Kidney (tissue), 14 donors: ENCODE results near the gene SGO1. TPM values are rescaled to one million over a fixed set of nuclear protein-coding genes. Genes with fewer than 3 reads are reported as not detected.
A peak's percentile ranks its signal among the peaks of the same experiment; 100 is the strongest.

Experiments used
- DNase-seq, 5 donors: peaks; one replicate each; pipeline ENCODE4 v3.0.0-alpha.2; 2013 to 2020
- FAIRE-seq: peaks from 2 replicates; lab custom pipeline; 2012; peaks lifted over from hg19 to GRCh38; lab: Jason Lieb, UNC
- H3K27ac ChIP-seq, 2 donors: one replicate each; pipeline ENCODE4 v1.7.0; 2013; ENCODE audit warnings: low read depth in 2 of 2, low read length in 2 of 2, inconsistent platforms in 1 of 2
- H3K27me3 ChIP-seq: one replicate; pipeline ENCODE4 v1.7.1; 2013; ENCODE audit warnings: low read length, inconsistent platforms; ENCODE audit not compliant: control insufficient read depth, insufficient read depth
- H3K36me3 ChIP-seq, 3 donors: one replicate each; pipeline versions ENCODE4 v1.7.0 to v1.7.1; 2013; ENCODE audit warnings: low read length in 3 of 3, control low read depth in 1 of 3, inconsistent platforms in 1 of 3; ENCODE audit not compliant: insufficient read depth in 3 of 3, control insufficient read depth in 2 of 3
- H3K4me1 ChIP-seq, 3 donors: one replicate each; pipeline versions ENCODE4 v1.7.0 to v1.7.1; 2013; ENCODE audit warnings: low read length in 3 of 3, inconsistent platforms in 1 of 3, low read depth in 1 of 3; ENCODE audit not compliant: control insufficient read depth in 2 of 3, insufficient read depth in 2 of 3
- H3K4me3 ChIP-seq, 3 donors: one replicate each; pipeline versions ENCODE4 v1.7.0 to v1.8.1; 2013; ENCODE audit warnings: low read length in 3 of 3, control low read depth in 1 of 3, inconsistent platforms in 1 of 3
- H3K9ac ChIP-seq, 3 donors: one replicate each; pipeline versions ENCODE4 v1.7.0 to v1.7.1; 2013; ENCODE audit warnings: low read length in 3 of 3, control low read depth in 1 of 3, inconsistent platforms in 1 of 3
- H3K9me3 ChIP-seq, 3 donors: one replicate each; pipeline versions ENCODE4 v1.7.0 to v1.7.1; 2013; ENCODE audit warnings: low read length in 3 of 3, control low read depth in 1 of 3, inconsistent platforms in 1 of 3; ENCODE audit not compliant: control insufficient read depth in 2 of 3, insufficient read depth in 1 of 3
- intact Hi-C: fragments of 100-400 bp; cut with DNase I; formaldehyde crosslinking; loops from one replicate; pipeline ENCODE4 v1.11.1; 2022
- polyA plus RNA-seq: library from polyadenylated mRNA; stranded (reverse); fragments of 350-450 nt; fragmentation: Illumina TruSeq; extraction: RNeasy Lipid Tissue Mini Kit (QIAGEN cat#74804); gene quantifications from one replicate; pipeline ENCODE4 v1.2.3, GENCODE V29; 2014; ENCODE audit warnings: low read depth, low replicate concordance; ENCODE audit not compliant: insufficient read depth
- total RNA-seq: library from RNA; stranded (reverse); fragmentation: NEBNext Ultra II Directional; extraction: Animal tissue kit (Norgen Biotek cat#: 25700); gene quantifications from one replicate; pipeline ENCODE4 v1.2.1, GENCODE V29; 2021
- TF ChIP-seq, protein P1 (sequence below): IDR thresholded peaks from 3 replicates; pipeline ENCODE4 v1.5.1; 2012; ENCODE audit warnings: mild to moderate bottlenecking, moderate library complexity, borderline replicate concordance; ENCODE audit not compliant: insufficient read depth; ENCODE audit errors: extremely low read depth
- donor health status: control.
- donor health status: control.
- donor health status: control.
- donor health status: control.
- donor health status: control.
- donor health status: DM: yes; HTN: yes; CAD: no.
- donor health status: Normal renal cell carcinoma (clear cell type).

SGO1 gene
- total and polyA plus RNA-seq, 2 donors from 2014 or later = 0.37 to 0.72 TPM

DNA sequence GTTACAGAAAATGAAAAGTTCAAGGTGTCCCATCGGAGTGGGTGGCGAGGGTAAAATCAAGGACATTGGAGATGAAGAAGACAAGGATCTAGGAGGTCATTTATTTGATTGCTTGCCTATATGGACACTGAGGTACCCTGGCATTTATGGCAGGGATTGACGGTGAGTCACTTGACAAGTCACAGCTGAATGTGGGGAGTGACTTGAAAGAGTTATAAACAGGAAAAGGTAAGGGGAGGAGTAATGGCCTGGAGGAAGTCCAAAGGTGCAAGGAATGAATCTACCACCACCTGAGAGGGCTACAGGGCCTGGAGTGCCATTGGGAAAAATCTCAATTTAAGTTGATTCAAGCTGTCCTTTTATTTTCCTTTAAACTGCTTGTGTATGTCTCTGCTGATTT, 11.8 kb upstream of the SGO1 start:
- TF ChIP-seq, protein P1, sequence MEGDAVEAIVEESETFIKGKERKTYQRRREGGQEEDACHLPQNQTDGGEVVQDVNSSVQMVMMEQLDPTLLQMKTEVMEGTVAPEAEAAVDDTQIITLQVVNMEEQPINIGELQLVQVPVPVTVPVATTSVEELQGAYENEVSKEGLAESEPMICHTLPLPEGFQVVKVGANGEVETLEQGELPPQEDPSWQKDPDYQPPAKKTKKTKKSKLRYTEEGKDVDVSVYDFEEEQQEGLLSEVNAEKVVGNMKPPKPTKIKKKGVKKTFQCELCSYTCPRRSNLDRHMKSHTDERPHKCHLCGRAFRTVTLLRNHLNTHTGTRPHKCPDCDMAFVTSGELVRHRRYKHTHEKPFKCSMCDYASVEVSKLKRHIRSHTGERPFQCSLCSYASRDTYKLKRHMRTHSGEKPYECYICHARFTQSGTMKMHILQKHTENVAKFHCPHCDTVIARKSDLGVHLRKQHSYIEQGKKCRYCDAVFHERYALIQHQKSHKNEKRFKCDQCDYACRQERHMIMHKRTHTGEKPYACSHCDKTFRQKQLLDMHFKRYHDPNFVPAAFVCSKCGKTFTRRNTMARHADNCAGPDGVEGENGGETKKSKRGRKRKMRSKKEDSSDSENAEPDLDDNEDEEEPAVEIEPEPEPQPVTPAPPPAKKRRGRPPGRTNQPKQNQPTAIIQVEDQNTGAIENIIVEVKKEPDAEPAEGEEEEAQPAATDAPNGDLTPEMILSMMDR = no peak
- H3K36me3 ChIP-seq = no peaks in the 10 kb centered on the region
- no peak for FAIRE-seq

DNA sequence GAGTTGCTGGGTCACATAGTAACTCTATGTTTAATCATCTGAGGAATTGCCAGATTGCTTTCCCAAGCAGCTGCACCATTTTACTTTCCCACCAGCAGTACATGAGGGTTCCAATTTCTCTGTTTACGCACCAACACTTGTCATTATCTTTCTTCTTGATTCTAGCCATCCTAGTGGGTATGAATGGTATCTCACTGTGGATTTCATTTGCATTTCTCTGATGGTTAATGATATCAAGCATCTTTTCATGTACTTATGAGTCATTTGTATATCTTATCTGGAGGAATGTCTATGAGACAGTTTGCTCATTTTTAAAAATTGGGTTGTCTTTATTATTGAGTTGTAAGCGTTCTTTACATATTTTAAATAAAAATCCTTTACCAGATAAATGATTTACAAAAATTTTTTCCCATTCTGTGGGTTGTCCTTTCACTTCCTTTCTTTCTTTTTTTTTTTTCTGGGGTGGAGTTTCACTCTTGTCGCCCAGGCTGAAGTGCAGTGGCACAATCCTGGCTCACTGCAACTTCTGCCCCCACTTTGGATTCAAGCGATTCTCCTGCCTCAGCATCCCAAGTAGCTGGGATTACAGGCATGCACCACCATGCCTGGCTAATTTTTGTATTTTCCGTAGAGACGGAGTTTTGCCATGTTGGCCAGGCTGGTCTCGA, 8.9 kb upstream of the SGO1 start:
- Histone ChIP-seq H3K9me3 (no peaks in the 10 kb centered on the region), H3K27me3 (no peaks in the 10 kb centered on the region), H3K36me3 (no peaks in the 10 kb centered on the region), H3K9ac (no peak overlapping the region), H3K4me1 (no peaks in the 10 kb centered on the region), H3K27ac (no peak overlapping the region), H3K4me3 (no peak overlapping the region)
- TF ChIP-seq, protein P1 = no peak
- FAIRE-seq (no peak), DNase-seq (no peak)
- intact Hi-C loops = no loop called here

More for the DNA sequence above, 11.8 kb upstream of the SGO1 start:
- H3K4me1 ChIP-seq = no peaks in the 10 kb centered on the region
- H3K9me3 ChIP-seq = no peaks in the 10 kb centered on the region
- intact Hi-C loops = no loop called here
- no peaks in the 10 kb centered on the region for H3K27me3 ChIP-seq
- H3K4me3 ChIP-seq = no peak overlapping the region
- no peak overlapping the region for H3K27ac ChIP-seq
- no peak overlapping the region for H3K9ac ChIP-seq
- DNase-seq = no peak

DNA sequence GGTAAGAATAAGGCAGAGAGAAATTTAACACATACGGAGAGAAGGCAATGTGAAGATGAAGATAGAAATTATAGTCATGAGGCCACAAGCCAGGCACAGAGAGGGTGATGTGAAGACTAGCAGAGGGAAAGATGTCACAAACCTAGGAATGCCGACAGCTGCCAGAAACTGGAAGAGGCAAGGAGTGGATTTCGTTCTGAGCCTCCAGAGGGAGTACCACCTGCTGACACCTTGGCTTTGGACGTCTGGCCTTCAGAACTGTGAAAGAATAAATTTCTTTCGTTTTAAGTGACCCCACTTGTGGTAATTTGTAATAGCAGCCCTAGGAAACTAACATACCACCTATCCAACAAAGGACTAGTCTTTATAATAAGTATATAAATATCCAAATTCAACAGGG, 5.0 kb upstream of the SGO1 start:
- TF ChIP-seq, protein P1 = no peak
- Histone ChIP-seq H3K9me3 (no peaks in the 10 kb centered on the region), H3K27ac (no peak overlapping the region), H3K9ac (no peak overlapping the region), H3K4me1 (peaks cover 0 to 10% (median 0%) of the 10 kb centered on the region in 3 donors), H3K4me3 (no peak overlapping the region), H3K36me3 (no peaks in the 10 kb centered on the region), H3K27me3 (no peaks in the 10 kb centered on the region)
- intact Hi-C loops = no loop called here
- no peak for DNase-seq
- no peak for FAIRE-seq

DNA sequence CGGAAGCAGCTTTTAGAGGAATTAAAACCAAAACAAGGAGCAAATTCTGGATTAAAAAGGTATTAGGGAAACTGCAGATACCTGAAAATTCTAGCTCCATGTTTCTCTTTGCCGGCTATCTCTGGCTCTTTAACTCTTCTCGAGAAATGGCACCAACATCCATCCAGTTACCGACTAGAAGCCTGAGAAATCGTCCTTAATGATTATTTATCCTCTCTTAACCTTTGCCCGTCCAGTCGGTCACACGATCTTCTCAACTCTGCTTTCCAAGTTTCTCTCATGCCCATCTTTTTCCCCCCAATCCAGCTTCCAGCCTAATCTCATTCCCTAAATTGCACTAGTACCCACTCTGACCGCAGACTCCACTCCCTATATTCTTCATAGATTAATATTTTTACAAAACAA, 596 bp upstream of the SGO1 start:
- H3K9me3 ChIP-seq = no peaks in the 10 kb centered on the region
- intact Hi-C loops = no loop called here
- no peak for FAIRE-seq

More for the DNA sequence above, 596 bp upstream of the SGO1 start:
- TF ChIP-seq, protein P1 = no peak
- Histone ChIP-seq H3K4me3 (peak overlapping the region; percentile 70 to 99 (median 94)), H3K27ac (peak overlapping the region; percentile 86 to 97), H3K9ac (peak overlapping the region; percentile 66 to 98 (median 87)), H3K27me3 (no peaks in the 10 kb centered on the region), H3K36me3 (no peaks in the 10 kb centered on the region), H3K4me1 (peaks cover 2 to 10% (median 4%) of the 10 kb centered on the region in 3 donors)
- no peak for DNase-seq
